ENCODE measurements around the gene ATP5F1C. TPM values are rescaled to one million over a fixed set of nuclear protein-coding genes. Genes with fewer than 3 reads are reported as not detected.

Gene ATP5F1C
- total RNA-seq, 2 experiments from 2014 or later, result 317 to 396 TPM

DNA sequence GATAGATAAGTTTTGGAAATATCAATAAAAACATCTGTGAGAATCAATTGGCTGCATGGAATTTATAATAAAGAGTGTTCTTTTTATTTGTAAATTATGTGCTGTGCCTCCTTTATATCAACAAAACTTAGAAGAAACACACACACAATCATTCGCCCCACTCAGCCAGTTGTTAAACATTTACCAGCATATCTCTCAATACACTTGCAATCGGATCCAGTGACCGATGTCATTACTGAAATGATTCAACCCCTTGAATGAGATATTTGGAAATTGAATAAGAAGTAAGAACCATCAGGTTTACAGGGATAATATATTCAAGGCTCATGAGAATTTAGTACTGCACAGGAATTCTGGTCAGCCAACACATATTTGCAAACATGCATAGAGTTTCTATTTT lies 65.9 kb downstream of the ATP5F1C start:
- intact Hi-C loops (cut with DNase I, micrococcal nuclease), result no loop called here
- ATAC-seq (no peak), DNase-seq (no peak)
- no peak overlapping the region for H3K27ac Mint-ChIP-seq
- H3K4me3 Mint-ChIP-seq, result no peak overlapping the region
- peaks cover 3% of the 10 kb centered on the region for H3K9me3 Mint-ChIP-seq (ENCODE audit: low read depth)
- CTCF ChIA-PET, result no interaction called here
- peaks cover 8% of the 10 kb centered on the region for H3K36me3 Mint-ChIP-seq (ENCODE audit: low read depth)
- peaks cover 14% of the 10 kb centered on the region for H3K4me1 Mint-ChIP-seq
- POLR2A ChIA-PET, result no interaction called here
- no peaks in the 10 kb centered on the region for H3K27me3 Mint-ChIP-seq

DNA sequence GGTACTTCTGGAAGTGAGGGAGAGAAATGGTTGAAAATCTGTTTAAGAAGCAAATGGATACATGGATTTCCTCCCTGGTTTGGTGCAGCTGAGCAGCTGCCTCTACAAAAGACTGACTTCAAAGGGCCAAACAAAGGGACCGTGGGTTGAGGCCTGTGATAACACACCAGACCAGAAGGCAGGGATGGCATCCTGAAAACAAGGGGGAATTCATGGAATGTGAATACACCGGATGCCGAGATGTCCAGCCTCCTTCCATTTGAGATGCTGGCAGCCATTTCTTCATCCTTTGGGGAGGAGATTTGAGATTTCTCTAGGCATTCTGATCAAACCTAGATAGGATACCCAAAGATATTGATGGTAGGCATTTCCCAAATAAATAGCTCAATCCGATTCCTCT lies 67.2 kb downstream of the ATP5F1C start:
- intact Hi-C loops (cut with DNase I, micrococcal nuclease), result no loop called here
- no peaks in the 10 kb centered on the region for H3K27me3 Mint-ChIP-seq
- no peak for DNase-seq
- peaks cover 14% of the 10 kb centered on the region for H3K4me1 Mint-ChIP-seq
- CTCF ChIA-PET, result interaction anchor here (1.0 kb wide), 1 partner anchor 14 kb away, joined by 4 read pairs; no protein-coding TSS in a partner anchor
- H3K9me3 Mint-ChIP-seq (ENCODE audit: low read depth), result peaks cover 6% of the 10 kb centered on the region
- ATAC-seq, result no peak
- H3K27ac Mint-ChIP-seq, result no peak overlapping the region
- POLR2A ChIA-PET, result no interaction called here
- no peak overlapping the region for H3K4me3 Mint-ChIP-seq
- peaks cover 15% of the 10 kb centered on the region for H3K36me3 Mint-ChIP-seq (ENCODE audit: low read depth)

DNA sequence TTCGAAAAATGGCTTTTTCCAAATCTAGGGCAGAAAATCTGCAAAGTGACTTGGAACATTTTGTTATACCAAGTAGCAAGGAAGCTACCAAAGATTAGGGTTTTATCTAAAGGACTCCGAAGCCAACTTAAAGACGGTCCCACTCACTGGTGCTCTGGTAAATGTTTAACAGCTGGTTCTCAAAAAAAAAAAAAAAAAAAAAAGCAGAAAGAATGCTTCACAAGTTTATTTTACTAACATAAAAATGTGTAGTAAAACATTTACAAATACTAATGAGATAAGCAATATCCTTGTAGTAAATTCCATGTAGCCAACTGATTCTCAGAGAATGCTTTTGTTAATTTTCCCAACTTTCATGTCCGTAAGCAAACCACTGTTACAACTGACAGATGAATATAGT lies 68.7 kb downstream of the ATP5F1C start:
- H3K36me3 Mint-ChIP-seq (ENCODE audit: low read depth), result peaks cover 23% of the 10 kb centered on the region
- ATAC-seq (no peak), DNase-seq (no peak)
- H3K4me1 Mint-ChIP-seq, result peaks cover 11% of the 10 kb centered on the region
- no peak overlapping the region for H3K4me3 Mint-ChIP-seq
- ChIA-PET CTCF (no interaction called here), POLR2A (no interaction called here)
- H3K9me3 Mint-ChIP-seq (ENCODE audit: low read depth), result peaks cover 9% of the 10 kb centered on the region
- no peak overlapping the region for H3K27ac Mint-ChIP-seq
- H3K27me3 Mint-ChIP-seq, result no peaks in the 10 kb centered on the region
- intact Hi-C loops (cut with DNase I, micrococcal nuclease), result no loop called here

GRCh38 chr10:7857262-7857661 lies 69.3 kb downstream of the ATP5F1C start:
- intact Hi-C loops (cut with DNase I, micrococcal nuclease), result no loop called here
- no peak for DNase-seq
- no peak for ATAC-seq

More at GRCh38 chr10:7857262-7857661, 69.3 kb downstream of the ATP5F1C start:
- Mint-ChIP-seq H3K4me3 (no peak overlapping the region), H3K27me3 (no peaks in the 10 kb centered on the region), H3K9me3 (ENCODE audit: low read depth) (peaks cover 14% of the 10 kb centered on the region), H3K4me1 (peaks cover 11% of the 10 kb centered on the region), H3K36me3 (ENCODE audit: low read depth) (peaks cover 28% of the 10 kb centered on the region), H3K27ac (no peak overlapping the region)
- CTCF ChIA-PET, result no interaction called here
- POLR2A ChIA-PET, result no interaction called here

Other genes starting within 250 kb of the ATP5F1C start
- gene ITIH5, start 121.2 kb upstream of the ATP5F1C start, total RNA-seq, result not detected
- not detected for gene ITIH2, start 84.9 kb upstream of the ATP5F1C start, total RNA-seq
- 10 to 100 TPM; 15.0 to 15.1 TPM for gene KIN, start 184 bp upstream of the ATP5F1C start, total RNA-seq
- 10 to 100 TPM; 12.2 to 17.7 TPM for gene TAF3, start 30.3 kb downstream of the ATP5F1C start, total RNA-seq

All from activated CD4-positive, alpha-beta T cell treated with anti-CD3 and anti-CD28 coated beads for 36 hours (primary cell).